ENCODE measurements around the gene ATG4C. TPM values are rescaled to one million over a fixed set of nuclear protein-coding genes. Genes with fewer than 3 reads are reported as not detected.
"Not testable (repeated sequence)": the region's sequence is repeated elsewhere in the genome, so short reads cannot be mapped to it uniquely, and the experiment has no call there.

ATG4C gene, protein sequence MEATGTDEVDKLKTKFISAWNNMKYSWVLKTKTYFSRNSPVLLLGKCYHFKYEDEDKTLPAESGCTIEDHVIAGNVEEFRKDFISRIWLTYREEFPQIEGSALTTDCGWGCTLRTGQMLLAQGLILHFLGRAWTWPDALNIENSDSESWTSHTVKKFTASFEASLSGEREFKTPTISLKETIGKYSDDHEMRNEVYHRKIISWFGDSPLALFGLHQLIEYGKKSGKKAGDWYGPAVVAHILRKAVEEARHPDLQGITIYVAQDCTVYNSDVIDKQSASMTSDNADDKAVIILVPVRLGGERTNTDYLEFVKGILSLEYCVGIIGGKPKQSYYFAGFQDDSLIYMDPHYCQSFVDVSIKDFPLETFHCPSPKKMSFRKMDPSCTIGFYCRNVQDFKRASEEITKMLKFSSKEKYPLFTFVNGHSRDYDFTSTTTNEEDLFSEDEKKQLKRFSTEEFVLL
- 10 to 100 TPM; 23.8 to 32.8 TPM for total RNA-seq
- 17.1 TPM for polyA plus RNA-seq (2013, experiment 1 of 2)
- 13.0 TPM for polyA plus RNA-seq (2013, experiment 2 of 2)
- long read RNA-seq, experiment 1, transcript ATG4C-203 (11 exons, 2,890 nt): major isoform, 5 of 23 reads
- long read RNA-seq, experiment 1, partial matches to known transcripts: 3 of 23 reads
- long read RNA-seq, experiment 1, other reads (novel, unspliced or antisense): 14 of 23 reads
- long read RNA-seq, experiment 2, transcript ATG4C-203 (11 exons, 2,890 nt): minor isoform, 24 of 75 reads
- long read RNA-seq, experiment 2, transcript ATG4C-201 (11 exons, 2,938 nt): major isoform, 31 of 75 reads
- long read RNA-seq, experiment 2, partial matches to known transcripts: 3 of 75 reads
- long read RNA-seq, experiment 2, other reads (novel, unspliced or antisense): 17 of 75 reads
- long read RNA-seq, experiment 3, transcript ATG4C-201 (11 exons, 2,938 nt): major isoform, 67 of 164 reads
- long read RNA-seq, experiment 3, transcript ATG4C-203 (11 exons, 2,890 nt): minor isoform, 60 of 164 reads
- long read RNA-seq, experiment 3, partial matches to known transcripts: 4 of 164 reads
- long read RNA-seq, experiment 3, other reads (novel, unspliced or antisense): 33 of 164 reads
- long read RNA-seq, experiment 4, transcript ATG4C-201 (11 exons, 2,938 nt): major isoform, 49 of 148 reads
- long read RNA-seq, experiment 4, transcript ATG4C-203 (11 exons, 2,890 nt): minor isoform, 44 of 148 reads
- long read RNA-seq, experiment 4, partial matches to known transcripts: 22 of 148 reads
- long read RNA-seq, experiment 4, other reads (novel, unspliced or antisense): 33 of 148 reads

DNA sequence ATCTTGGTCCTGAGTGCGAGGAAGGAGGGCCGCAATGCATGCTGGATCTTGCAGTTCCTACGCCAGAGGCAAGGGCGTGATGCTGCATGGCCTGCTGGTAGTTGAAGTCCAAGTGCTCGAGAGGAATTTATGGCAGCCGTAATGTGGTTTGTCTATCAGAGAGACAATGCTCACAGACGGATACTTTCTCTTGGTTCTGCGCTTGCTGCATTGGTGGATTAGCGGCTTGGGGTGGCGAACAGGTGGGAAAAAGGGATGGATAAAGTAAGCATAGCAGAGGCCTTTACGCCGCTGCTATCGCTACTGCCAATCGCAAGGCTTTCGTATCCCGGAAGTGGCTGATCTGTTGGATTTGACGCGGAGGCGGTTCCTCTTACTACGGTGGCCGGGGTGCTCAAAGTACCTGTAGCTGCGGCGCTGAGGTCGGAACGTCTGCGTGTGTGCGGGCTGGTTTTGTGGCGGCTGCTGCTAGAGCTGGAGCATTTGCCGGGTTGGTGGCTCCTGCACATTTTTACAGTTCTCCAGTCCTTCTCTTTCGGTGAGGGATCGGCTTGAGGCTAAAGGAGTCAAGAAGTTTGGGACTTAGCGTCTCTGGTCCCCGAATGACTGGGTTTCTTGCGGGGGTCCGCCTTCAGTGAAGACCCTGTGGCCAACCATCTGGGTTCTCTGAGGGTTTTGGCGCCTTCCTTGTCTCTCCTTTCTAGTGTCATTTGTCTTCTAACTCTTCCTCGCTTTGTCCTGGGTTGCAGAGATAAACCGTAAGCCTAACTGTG is at the start of gene ATG4C:
Gene ATG4C, plus strand, starts transcription at position 397 of the 773 bp plus-strand sequence. CDS start 19,655 bp downstream, outside the sequence.
- Histone ChIP-seq H3K9me3 (ENCODE audit: control insufficient read depth, low read length) (no peaks in the 10 kb centered on the region), H3K36me3 (ENCODE audit: control insufficient read depth, insufficient read depth, low read length) (no peaks in the 10 kb centered on the region), H3K27ac (ENCODE audit: low read depth, low read length) (no peak within 1 kb of the TSS), H3K4me3 (ENCODE audit: low read length) (peak within 1 kb of the TSS; percentile 91), H3K9ac (ENCODE audit: extremely low read depth, low read length, poor library complexity, severe bottlenecking) (peak within 1 kb of the TSS; percentile 59), H3K27me3 (ENCODE audit: control insufficient read depth, insufficient read depth, low read length, poor library complexity, severe bottlenecking) (no peaks in the 10 kb centered on the region), H3K4me1 (ENCODE audit: control insufficient read depth, insufficient read depth, low read length) (no peaks in the 10 kb centered on the region)
- H3K4me1 Mint-ChIP-seq: peaks cover 4% of the 10 kb centered on the region
- H3K27ac Mint-ChIP-seq: no peak within 1 kb of the TSS
- TF ChIP-seq, protein P1, sequence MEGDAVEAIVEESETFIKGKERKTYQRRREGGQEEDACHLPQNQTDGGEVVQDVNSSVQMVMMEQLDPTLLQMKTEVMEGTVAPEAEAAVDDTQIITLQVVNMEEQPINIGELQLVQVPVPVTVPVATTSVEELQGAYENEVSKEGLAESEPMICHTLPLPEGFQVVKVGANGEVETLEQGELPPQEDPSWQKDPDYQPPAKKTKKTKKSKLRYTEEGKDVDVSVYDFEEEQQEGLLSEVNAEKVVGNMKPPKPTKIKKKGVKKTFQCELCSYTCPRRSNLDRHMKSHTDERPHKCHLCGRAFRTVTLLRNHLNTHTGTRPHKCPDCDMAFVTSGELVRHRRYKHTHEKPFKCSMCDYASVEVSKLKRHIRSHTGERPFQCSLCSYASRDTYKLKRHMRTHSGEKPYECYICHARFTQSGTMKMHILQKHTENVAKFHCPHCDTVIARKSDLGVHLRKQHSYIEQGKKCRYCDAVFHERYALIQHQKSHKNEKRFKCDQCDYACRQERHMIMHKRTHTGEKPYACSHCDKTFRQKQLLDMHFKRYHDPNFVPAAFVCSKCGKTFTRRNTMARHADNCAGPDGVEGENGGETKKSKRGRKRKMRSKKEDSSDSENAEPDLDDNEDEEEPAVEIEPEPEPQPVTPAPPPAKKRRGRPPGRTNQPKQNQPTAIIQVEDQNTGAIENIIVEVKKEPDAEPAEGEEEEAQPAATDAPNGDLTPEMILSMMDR (conservative IDR thresholded peaks at IDR 0.05): no peak
- H3K4me3 Mint-ChIP-seq: no peak within 1 kb of the TSS
- peaks cover 3% of the 10 kb centered on the region for H3K36me3 Mint-ChIP-seq (ENCODE audit: low read depth)
- H3K9me3 Mint-ChIP-seq: no peaks in the 10 kb centered on the region
- H3K27me3 Mint-ChIP-seq (ENCODE audit: insufficient read depth): no peaks in the 10 kb centered on the region
- DNase-seq: peak; percentile 98
- 0% methylated on average over 30 to 38 of the region's 38 CpGs for WGBS, 2 experiments (ENCODE audit: insufficient coverage in 1 of 2, insufficient read length in 1 of 2)

DNA sequence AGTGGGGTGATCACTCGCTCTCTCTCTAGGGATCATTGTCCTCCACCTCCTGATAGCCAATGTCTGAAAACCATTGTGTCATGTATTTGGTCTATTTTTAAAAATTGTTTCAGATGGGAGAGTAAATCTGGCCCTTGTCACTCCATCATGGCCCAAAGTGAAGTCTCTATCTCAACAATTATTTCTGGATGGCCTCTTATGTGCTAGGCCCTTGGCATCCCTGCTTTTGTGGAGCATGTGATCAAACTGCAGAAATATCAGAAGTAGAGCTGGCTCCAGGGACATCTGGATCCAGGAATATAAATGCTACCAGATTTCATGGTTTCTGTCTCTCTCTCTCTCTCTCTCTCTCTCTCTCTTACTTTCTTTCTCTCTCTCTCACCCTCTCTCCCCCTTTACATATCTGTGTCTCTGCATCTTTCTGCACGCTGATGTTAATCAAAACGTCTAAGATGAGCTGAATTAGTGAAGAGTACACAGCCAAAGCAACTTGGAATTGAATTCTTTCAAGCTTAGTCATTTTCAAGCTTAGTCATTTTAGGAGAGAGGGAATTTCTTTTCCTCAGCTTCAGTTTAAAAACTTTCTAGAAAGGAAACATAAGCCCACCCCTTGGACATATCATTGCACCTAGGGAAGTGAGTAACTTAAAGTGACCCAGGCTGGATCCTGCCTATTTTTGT is 48.3 kb upstream of the ATG4C start:
- no peaks in the 10 kb centered on the region for H3K36me3 ChIP-seq (ENCODE audit: control insufficient read depth, insufficient read depth, low read length)
- WGBS, 2 experiments (ENCODE audit: insufficient coverage in 1 of 2, insufficient read length in 1 of 2): 75 to 88% methylated on average over 1 to 3 of the region's 3 CpGs
- TF ChIP-seq, protein P1 (conservative IDR thresholded peaks at IDR 0.05): no peak
- H3K4me1 ChIP-seq (ENCODE audit: control insufficient read depth, insufficient read depth, low read length): no peaks in the 10 kb centered on the region
- no peak overlapping the region for H3K27ac Mint-ChIP-seq
- no peak overlapping the region for H3K4me3 ChIP-seq (ENCODE audit: low read length)
- no peaks in the 10 kb centered on the region for H3K27me3 Mint-ChIP-seq (ENCODE audit: insufficient read depth)
- H3K27me3 ChIP-seq (ENCODE audit: control insufficient read depth, insufficient read depth, low read length, poor library complexity, severe bottlenecking): no peaks in the 10 kb centered on the region
- peaks cover 9% of the 10 kb centered on the region for H3K9me3 Mint-ChIP-seq
- H3K27ac ChIP-seq (ENCODE audit: low read depth, low read length): no peak overlapping the region
- H3K9ac ChIP-seq (ENCODE audit: extremely low read depth, low read length, poor library complexity, severe bottlenecking): no peak overlapping the region
- H3K9me3 ChIP-seq (ENCODE audit: control insufficient read depth, low read length): no peaks in the 10 kb centered on the region
- no peak overlapping the region for H3K4me3 Mint-ChIP-seq
- H3K36me3 Mint-ChIP-seq (ENCODE audit: low read depth): peaks cover 14% of the 10 kb centered on the region
- H3K4me1 Mint-ChIP-seq: peaks cover 17% of the 10 kb centered on the region
- DNase-seq: no peak

DNA sequence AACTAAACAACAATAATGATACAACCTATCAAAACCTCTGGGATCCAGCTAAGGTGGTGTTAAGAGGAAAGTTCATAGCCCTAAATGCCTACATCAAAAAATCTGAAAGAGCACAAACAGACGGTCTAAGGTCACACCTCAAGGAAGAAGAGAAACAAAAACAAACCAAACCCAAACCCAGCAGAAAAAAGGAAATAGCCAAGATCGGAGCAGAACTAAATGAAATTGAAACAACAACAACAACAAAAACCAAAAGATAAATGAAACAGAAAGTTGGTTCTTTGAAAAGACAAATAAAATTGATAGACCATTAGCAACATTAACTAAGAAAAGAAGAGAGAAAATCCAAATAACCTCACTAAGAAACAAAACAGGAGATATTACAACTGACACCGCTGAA is 43.2 kb upstream of the ATG4C start:
- not testable (repeated sequence) for H3K9me3 ChIP-seq (ENCODE audit: control insufficient read depth, low read length); H3K9ac ChIP-seq (ENCODE audit: extremely low read depth, low read length, poor library complexity, severe bottlenecking); DNase-seq; H3K4me3 Mint-ChIP-seq; H3K27ac Mint-ChIP-seq; H3K4me1 ChIP-seq (ENCODE audit: control insufficient read depth, insufficient read depth, low read length); H3K4me3 ChIP-seq (ENCODE audit: low read length); H3K36me3 ChIP-seq (ENCODE audit: control insufficient read depth, insufficient read depth, low read length); H3K27me3 ChIP-seq (ENCODE audit: control insufficient read depth, insufficient read depth, low read length, poor library complexity, severe bottlenecking); H3K27ac ChIP-seq (ENCODE audit: low read depth, low read length); H3K27me3 Mint-ChIP-seq (ENCODE audit: insufficient read depth)
- H3K4me1 Mint-ChIP-seq: peaks cover 16% of the 10 kb centered on the region
- peaks cover 30% of the 10 kb centered on the region for H3K9me3 Mint-ChIP-seq
- peaks cover 21% of the 10 kb centered on the region for H3K36me3 Mint-ChIP-seq (ENCODE audit: low read depth)
- 95% methylated on average over 2 of the region's 3 CpGs; no CpG with 5 or more reads in 1 of the 2 experiments for WGBS, 2 experiments (ENCODE audit: insufficient coverage in 1 of 2, insufficient read length in 1 of 2)

Measured in endodermal cell (in vitro differentiated cells).